Activated CD8-positive, alpha-beta memory T cell treated with anti-CD3 and anti-CD28 coated beads, Interleukin-2, amount 50 U/mL, for 24 hours (primary cell): ENCODE results near the gene ADAT1.
"Not testable (repeated sequence)": the region's sequence is repeated elsewhere in the genome, so short reads cannot be mapped to it uniquely, and the experiment has no call there.

Source experiments
- DNase-seq: peaks from one replicate; pipeline ENCODE4 v3.0.0-alpha.2; 2020; ENCODE audit errors: extremely low read depth

The ADAT1 gene

GRCh38 chr16:75620326-75621169 lies 2.5 kb downstream of the ADAT1 start:
- no peak for DNase-seq

- no peak for DNase-seq
Measured at GRCh38 chr16:75618780-75619179, 4.3 kb downstream of the ADAT1 start.

- DNase-seq, result no peak
Measured at GRCh38 chr16:75617121-75617520, 6.0 kb downstream of the ADAT1 start.

GRCh38 chr16:75616521-75617010 lies 6.5 kb downstream of the ADAT1 start:
- no peak for DNase-seq

- no peak for DNase-seq
Measured at GRCh38 chr16:75615619-75616018, 7.5 kb downstream of the ADAT1 start.

GRCh38 chr16:75614066-75614897 lies 8.8 kb downstream of the ADAT1 start:
- no peak for DNase-seq

- DNase-seq, result no peak
Measured at GRCh38 chr16:75606507-75606906, 16.6 kb downstream of the ADAT1 start.

GRCh38 chr16:75603241-75603640 lies 19.8 kb downstream of the ADAT1 start:
- DNase-seq, result no peak

GRCh38 chr16:75599452-75600277 lies 23.4 kb downstream of the ADAT1 start:
- no peak for DNase-seq

GRCh38 chr16:75593825-75594820 lies 29.0 kb downstream of the ADAT1 start:
- DNase-seq, result no peak

GRCh38 chr16:75593308-75593707 lies 29.8 kb downstream of the ADAT1 start:
- DNase-seq, result no peak

- not testable (repeated sequence) for DNase-seq
Measured at GRCh38 chr16:75591927-75592326, 31.2 kb downstream of the ADAT1 start.

GRCh38 chr16:75590920-75591843 lies 31.9 kb downstream of the ADAT1 start:
- DNase-seq, result no peak

- no peak for DNase-seq
Measured at GRCh38 chr16:75589306-75589705, 33.8 kb downstream of the ADAT1 start.

- no peak for DNase-seq
Measured at GRCh38 chr16:75588716-75589115, 34.4 kb downstream of the ADAT1 start.

GRCh38 chr16:75584108-75584507 lies 39.0 kb downstream of the ADAT1 start:
- DNase-seq, result no peak

GRCh38 chr16:75579281-75579834 lies 43.7 kb downstream of the ADAT1 start:
- no peak for DNase-seq

- DNase-seq, result no peak
Measured at GRCh38 chr16:75578725-75579124, 44.4 kb downstream of the ADAT1 start.

- DNase-seq, result no peak
Measured at GRCh38 chr16:75578212-75578611, 44.9 kb downstream of the ADAT1 start.
